NCI-H2196 treated with DMSO at 0.1 percent for 48 hours (cell line): ENCODE results near the gene CDCA4.
A peak's percentile ranks its signal among the peaks of the same experiment; 100 is the strongest.

Experiments used
- DNase-seq: peaks from one replicate; lab custom pipeline; 2025; ENCODE audit not compliant: unreplicated experiment; lab: John Stamatoyannopoulos, UW

Gene CDCA4

DNA sequence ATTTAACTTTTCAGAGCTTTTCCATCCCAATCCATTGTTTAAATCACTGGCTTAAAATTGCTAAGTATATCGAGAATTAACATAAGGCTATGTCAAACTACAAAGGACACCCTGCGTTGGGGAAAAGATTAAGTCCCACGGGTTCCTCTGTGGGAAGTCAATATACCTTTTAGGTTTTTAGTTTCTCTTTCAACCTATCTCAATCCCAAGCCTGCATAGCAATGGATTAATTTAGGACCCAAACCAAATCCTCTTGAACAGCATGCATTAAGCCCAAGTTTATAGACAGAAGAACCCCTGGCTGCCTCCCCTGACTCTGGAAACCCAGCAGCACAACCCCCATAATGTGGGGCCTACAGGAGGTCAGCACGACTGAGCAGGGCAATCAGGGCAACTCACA is 6.3 kb downstream of the CDCA4 start:
- no peak for DNase-seq

DNA sequence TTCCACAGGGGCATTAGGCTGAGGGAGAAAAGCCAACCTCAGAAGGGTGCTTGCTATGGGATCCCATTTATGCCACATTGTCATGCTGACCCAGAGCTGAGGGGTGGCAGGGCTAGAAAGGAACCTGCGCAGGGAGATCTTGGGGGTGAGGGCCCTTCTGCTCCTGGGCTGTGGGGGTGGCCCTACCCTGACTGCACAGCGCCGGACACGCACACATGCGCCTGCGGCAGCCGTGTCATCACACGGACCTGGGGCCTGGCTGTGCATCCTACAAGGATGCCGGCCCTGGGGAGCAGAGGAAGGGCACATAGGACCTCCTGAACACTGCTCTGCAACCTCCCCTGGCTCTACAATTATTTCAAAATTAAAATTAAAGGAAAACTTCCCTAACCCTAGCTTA is 6.9 kb downstream of the CDCA4 start:
- DNase-seq: no peak

DNA sequence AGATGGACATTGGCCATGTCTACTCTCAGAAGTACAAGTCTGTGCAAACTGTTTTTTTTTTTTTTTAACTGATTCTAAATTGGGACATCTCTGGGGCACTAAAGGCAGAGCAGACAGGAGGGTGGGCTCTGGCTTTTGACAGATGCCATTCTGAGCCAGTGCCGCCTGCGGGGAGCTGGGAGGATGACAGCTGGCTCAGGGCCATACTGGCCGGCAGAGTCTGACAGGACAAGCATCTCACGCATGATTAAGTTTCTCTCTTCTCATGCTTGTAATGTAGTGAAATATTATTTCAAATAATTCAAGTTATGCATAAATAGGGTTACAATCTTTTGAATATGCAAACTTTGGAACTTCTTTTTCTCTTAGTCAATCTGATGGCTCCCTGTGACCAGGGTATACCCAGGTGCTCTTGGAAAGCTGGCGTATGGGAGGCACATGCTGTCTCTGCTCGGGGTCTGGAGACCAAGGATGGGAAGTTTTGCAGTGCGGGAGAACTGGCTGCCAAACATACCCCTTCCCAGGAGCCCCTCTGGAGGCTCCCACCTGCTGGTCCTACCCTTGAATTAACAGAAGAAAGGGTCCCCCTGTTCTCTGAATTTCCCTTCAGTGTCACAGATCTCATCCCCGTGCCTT is 7.6 kb downstream of the CDCA4 start:
- DNase-seq: no peak

DNA sequence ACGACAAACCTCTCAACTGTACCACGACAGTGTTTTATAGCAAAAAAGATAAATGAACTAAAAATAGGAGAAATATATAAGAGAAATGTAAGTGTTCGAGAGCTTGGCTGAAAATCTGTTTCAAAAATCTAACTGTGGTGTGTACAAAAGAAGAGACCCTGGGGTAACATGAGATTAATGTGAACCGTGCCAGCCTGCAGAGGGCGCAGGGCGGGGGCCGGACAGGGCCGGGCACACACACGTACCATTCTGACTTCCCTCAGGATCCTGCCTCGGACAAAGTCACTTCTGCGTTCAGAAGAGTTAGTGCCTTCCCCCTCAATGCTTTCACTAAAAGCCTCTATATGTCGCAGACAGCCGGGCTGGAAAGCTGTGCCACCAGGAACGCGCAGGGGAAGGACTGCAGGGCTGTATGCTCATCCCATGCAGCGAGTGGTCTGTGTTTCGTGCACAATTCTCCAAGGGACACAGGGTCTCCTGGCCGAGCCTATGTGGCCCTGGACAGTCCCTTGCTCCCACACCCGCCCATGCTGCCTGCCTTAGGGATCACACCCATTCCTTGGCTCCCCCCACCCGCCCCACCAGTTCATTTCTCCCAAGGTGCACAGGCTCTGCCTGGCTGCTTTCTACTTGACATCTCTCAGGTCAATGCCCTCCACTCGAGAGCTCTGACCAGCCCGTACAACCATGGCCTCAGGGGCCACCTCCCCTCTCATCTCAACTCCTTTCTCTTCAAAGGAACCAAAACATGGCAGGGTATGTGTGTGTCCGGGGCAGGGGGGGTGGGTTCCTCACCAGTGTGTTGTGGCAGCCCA is 8.5 kb downstream of the CDCA4 start:
- DNase-seq: no peak

DNA sequence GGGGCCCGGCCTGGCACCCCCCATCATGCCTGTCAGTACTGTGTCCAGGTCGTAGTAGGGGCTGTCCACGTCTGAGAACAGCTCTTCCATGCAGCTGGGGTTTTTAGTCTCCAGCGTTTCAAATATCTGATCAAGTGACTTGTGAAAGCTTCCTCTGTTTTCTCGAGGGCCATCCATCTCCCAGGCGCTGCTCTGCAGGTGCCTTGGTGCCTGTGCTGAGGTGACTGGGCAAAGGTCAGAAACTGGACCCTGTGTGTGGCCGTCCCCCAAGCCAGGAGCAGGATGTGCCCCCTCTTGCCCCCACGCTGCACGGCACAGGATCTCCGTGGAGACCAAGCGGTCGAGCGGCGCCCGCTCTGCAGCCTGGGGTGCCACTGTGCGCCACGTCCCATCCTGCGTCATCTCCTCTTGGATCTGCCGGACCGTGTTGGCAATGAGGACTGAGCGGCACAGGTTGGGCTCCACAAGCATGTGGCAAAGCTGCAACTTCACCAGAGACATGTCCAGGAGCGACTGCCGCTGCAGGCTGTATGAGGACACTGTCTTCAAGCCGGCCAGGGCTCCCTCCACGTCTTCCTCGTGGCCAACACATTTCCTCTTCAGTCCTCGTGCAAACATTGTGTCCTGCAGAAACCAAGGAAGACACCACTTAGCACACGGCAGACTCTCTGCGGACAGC is 9.4 kb downstream of the CDCA4 start:
- no peak for DNase-seq

DNA sequence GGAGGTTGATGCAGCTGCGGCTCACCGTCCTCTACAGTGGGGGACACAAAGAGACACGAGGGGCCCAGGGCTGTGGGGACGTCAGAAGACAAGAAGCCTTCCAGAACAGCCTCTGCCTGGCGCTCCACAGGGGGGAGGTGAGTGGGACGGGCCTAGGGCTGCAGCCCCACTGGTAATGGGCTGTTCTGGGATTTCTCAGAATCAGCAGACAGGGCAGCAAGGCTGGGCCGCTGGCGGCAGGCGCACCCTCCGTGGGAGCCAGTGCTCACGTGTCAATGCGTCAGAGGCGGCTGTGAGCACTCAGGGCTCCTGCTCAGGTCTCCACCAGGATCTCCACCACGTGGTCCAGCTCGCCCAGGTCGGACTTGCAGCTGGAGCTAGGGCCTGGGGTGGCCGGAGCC is 10.0 kb downstream of the CDCA4 start:
- DNase-seq: no peak

DNA sequence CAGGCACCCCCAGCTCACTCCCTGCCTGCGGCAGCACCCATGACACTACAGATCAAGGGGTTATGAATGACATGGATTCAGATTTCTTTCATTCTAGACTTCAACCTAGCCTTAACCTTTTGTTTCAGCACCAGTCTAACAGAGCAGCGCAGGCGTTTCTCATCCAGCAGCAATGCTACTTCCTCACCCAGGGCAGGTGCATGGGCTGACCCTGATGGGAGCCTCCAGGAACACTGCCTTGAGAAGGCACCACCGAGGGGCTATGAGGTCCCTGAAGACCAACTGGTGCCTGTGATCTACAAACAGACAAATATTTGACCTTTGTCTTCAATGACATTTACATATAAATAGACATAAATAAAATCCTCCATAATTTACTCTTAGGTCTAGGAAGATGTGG is 10.8 kb downstream of the CDCA4 start:
- no peak for DNase-seq

DNA sequence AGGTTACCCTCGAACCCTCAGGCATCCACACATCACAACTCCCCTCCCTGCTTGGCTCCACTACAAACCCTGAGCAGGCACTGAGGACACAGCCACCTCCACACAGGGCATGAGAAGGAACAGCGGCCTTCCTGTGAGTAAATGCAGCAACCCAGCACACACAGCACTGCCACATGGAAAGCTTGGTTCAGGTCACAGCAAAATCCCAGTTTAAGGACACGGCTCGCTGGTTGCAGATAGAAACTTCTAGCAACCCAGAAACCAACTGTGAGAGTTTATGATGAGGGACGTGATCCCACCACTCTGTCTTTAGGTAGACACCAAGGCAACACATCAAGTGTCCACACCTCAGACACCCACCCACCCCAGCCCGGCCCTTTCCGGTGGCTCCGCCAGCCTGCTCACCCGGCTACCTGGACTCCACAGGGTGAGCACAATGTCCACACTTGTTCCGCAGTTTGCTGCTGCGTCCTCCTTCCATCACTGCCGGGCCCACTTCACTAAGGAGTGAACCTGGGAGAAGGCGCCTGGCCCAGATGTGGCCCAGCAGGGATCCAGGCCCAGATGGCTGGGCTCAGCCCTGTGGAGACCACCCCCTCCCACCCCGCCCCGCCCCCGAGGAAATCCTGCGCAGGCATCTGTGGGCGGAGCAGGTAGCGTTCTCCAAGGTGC is 13.2 kb downstream of the CDCA4 start:
- DNase-seq: no peak

DNA sequence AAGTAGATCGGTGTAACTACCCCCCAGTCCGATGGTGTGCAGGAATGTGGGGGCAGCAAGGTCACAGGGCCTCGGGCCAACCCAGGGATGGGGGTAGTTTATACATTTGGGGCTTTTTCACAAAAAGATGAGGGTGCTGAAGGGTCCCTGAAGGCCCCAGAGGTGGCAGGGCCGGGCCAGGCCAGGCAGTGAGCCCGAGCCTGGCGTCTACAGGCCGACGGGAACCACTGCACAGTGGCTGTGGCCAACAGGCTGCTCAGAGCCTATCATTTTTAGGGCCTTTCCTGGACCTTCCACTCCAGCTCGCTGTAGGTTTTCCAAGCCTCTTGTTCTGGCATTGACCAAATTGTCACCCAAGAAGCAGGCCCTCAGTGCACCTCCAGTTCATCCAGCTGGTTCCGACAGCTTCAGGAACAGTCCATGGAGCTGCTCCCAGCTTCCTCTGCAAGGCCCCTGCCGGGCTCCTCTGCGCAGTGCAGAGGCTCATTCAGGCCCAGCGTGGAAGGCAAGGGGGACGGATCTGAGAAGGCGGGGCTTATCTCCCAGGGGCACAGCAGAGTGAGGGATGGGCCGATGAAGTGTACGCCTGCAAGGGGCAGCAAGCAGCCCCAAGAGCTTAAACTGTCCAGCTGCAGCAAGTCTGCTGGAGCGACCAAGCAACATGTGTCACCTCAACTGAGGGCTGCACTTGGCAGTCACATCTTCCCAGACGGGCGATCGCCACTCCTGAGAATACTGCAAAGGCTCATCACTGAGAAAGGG is 13.9 kb downstream of the CDCA4 start:
- DNase-seq: no peak

DNA sequence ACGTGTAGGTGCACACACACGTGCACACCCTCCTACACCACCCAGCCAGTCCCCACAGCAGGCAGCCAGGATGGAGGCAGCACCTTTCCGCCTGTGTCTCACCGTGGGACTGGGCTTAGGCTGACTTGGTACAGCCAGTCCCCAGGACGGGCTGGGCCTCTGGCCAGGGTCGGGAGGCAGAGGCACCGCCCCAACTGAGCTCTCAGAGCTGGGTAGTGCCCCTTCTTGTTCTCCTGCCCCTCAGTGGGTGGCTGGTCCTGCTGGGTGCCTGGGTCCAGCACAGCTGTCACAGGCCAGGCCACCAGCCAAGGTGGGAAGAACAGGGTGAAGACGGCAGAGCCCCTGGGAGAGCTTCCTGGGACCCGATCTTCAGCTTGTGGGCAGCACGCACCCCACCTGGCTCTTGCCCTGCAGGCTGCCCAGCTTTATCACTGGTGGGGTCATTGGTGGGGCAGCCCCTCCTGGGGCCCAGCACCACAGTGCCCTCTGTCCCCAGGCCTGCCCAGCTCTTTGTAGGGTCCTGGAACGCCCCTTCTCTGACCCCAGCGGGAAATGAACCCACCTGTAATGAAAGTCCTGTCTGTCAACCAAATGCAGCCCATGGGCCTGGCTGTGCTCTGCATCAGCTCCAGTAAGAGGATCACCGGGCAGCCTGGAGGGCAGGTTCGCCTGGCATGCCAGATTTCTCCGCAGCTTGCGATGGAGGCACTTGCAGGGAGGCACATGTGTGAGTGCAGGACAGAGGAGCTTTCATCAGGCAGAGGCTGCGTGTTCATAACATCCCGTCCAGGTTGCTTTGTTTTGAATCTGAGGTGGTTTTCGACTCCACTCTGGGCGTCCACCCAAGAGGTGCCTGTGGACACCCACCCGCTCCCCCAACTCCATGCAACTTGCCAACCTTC is 14.7 kb downstream of the CDCA4 start:
- DNase-seq: no peak

DNA sequence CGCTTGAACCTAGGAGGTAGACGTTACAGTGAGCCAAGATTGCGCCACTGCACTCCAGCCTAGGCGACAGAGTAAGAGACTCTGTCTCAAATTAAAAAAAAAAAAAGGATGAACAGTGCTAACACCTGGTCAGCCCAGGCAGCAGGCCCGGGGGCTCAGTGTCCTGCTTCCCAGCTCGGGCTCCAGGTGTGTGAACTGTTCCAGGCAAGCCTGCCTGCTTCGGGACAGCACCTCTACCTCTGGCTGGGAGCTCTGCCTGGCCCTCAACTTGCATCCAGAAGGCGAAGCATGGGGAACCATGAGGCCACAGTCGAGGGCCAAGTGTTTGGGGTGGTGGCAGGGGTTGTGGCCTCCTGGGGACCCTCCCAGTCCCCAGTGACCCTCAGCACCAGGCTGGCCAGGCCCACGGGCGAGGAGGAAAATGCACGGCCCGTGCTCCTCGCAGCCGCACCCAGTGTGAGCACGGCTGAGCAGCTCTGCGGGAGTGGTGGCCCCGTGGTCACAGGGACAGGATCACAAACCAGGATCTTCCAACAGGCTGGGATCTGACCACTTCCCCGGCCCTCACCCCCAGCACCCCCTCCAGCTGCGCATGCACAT is 15.5 kb downstream of the CDCA4 start:
- no peak for DNase-seq

DNA sequence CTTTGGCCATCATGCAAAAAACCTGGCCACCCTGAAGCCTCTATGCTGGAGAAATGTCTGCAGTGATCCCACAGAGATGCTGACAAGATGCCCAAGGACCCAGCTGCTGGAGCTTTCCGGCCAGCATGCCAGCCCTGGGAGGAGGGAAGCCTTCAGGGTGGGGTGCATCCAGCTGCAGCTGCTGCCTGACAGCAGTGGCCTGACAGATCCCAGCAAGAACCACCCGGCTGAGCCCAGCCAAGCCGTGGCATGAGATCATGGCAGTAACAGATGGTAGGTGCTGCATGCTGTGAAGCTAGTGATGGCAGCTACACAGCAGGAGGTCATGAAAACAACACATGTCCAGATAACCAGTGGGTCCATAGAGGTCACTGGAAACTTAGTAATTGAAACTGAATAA is 21.5 kb downstream of the CDCA4 start:
- DNase-seq: no peak

DNA sequence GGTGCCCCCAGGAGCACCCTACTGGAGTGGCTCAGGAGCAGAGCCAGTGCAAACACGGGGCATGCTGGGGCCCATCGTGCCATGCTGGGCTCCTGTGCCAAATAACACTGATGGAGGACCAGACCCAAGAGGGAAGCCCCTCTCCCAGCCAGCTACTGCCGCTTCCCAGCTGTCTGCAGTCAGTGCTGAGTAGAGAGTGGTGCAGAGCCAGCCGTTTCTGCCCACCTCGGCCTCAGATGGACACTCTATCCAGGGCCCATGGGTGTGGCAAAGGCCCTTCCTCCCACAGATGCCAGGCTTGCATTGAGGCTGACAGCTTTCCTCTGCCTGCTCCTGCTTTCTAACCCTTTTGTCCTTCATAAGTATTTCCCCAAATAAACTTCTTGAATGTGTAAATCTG is 22.1 kb downstream of the CDCA4 start:
- DNase-seq: peak; percentile 28

DNA sequence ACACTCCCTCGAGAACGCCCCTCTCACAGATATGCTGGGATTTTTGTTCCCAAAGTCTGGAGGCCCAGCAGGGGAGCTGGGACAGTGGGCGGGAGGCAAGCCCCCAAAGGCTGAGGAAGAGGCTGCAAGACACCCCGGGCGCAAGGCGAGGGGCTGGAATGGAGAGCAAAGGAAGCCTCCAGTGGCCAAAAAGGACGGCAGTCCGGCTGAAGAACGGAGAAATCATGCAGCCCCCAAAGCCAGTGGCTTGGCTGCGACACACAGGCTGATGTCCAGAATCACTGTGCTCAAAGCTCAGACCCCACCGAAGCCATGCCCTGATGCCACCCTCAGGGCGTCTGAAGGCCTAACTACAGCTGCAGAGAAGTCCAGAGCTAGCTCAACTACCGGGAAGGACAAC is 24.4 kb downstream of the CDCA4 start:
- DNase-seq: no peak

DNA sequence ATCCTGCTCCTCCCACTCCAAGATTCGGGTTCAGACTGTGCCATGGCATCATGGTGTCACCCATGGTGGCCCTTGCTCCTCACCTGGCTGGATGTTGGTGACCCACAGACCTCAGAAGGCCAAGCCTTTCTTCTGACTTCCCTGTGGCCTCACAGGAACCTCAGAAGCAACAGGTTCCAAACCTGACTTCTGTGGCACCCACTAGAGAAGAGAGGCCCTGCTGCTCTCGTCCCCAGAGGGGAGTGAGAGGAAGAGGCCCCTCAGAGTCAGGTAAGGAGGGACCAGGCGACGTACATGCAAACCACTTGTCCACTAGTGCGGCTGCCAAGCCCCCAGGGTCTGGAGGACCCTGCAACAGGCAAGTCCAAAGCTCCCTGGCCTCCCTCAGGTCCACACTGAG is 24.9 kb downstream of the CDCA4 start:
- DNase-seq: no peak

DNA sequence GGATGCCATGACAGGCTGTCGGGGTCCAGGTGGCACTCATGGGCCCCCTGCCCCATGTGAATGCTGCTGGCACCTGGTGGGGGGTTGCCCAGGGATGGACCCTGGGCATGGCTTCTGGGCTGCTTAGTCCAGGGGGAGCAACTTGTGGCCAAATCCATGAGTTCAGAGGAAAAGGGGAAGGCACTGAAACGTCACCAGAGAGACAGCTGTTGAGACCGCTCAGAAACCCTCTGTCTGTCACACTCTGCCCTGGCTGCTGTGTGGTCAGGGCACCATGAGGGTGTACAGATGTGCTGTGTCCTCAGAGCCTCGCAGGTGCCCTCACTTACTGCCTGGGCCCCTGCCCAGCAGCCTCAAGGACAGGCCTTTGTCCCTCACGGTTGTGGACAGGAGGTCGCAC is 25.9 kb downstream of the CDCA4 start:
- no peak for DNase-seq

DNA sequence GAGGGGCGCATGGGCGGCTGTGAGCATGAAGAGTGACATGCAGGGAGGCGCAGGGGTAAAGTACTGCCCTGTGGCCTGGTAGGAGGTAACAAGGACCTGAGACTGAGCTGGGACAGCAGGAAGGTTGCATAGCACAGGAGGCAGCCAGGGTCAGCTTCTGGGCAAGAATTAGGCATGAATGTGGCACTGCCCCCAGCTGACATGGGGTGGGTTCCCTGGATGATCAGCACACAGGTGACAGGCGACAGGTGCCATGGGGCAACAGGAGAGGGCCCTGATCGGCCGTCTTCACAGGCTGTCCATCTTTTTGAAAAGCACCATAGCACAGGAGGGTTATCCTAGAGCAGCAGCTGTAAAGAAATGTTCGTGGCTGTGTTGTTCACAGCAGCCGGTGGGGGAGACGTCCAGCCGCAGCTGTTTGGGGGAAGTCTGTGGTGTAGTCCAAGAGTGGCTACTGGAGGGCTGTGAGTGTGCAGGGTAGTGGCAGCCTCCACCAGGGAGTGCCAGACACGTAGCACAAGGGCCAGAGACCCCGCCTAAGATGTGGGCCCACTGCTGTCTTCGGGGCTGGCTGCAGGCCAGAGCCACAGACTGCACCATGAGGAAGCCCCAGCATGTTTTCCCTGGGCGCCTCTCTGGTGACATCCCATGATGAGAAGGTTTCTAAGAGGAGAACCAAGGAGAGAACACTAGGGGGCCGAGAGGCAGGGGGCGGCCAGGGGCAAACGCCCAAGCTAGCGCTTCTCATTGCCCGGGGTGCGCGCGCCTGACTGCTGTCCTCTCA is 26.9 kb downstream of the CDCA4 start:
- no peak for DNase-seq

DNA sequence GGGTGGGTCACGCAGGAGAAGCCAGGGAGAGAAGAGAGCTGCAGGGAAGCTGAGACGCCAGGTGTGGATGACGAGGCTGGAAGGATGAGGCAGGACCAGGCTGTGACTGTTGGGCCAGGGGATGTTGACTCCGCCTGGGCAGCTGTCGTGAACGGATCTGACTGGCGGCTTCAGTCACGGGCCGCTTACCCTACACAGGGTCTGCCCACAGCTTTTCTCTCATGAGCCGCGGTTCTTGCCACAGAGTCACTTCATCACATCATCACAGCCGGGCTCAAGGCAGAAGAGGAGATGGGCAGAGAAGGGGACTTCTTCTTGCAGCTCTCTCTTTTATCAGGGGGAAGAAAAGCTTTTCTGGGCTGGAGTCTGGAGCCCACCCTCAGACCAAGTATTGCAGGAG is 27.6 kb downstream of the CDCA4 start:
- DNase-seq: no peak

DNA sequence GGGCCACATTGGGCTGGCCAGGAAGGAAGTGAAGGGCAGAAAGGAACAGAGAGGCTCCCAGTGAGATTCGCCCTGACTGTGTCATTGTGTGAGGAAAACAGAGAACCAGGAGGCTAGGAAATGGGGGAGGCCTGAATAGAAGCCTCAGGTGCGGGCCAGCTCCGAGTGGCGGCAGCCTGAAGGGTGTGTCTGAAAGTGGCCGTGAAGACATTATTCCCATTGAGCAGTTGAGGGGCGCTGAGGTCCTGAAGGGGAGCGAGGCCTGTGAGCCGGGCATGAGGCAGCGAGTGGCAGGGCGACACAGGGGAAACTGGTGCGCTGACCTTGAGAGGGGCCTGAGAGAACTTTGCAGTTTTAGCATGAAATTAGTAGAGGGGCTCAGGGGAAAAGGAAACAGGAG is 28.4 kb downstream of the CDCA4 start:
- DNase-seq: no peak
